Embryonic facial prominence (tissue), 1 donor: Measurements from ENCODE around the gene MRPL44.
"Not testable (repeated sequence)": the region's sequence is repeated elsewhere in the genome, so short reads cannot be mapped to it uniquely, and the experiment has no call there.

ENCODE experiments used
- DNase-seq: peaks from one replicate; pipeline ENCODE4 v3.0.0-alpha.2; 2016; ENCODE audit errors: extremely low spot score

The MRPL44 gene

DNA sequence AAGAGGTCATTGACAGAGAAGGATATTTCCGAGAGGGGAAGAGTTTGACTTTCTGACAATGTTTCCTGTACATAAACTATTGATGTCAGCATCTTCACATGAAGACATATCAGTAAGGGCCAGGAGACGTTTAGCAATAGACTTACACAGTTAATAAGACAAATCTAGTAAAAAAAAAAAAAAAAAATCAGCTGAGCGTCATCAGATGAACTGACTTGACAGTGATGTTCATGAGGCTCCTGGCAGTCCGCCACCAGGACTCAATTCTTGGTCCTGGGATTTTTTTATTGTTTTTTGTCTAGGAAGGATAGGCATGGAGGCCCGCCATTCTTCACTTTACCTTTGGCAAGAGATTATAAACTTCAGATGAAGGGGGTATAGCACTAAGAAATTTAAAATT, 14.5 kb downstream of the MRPL44 start:
- no peak for DNase-seq

DNA sequence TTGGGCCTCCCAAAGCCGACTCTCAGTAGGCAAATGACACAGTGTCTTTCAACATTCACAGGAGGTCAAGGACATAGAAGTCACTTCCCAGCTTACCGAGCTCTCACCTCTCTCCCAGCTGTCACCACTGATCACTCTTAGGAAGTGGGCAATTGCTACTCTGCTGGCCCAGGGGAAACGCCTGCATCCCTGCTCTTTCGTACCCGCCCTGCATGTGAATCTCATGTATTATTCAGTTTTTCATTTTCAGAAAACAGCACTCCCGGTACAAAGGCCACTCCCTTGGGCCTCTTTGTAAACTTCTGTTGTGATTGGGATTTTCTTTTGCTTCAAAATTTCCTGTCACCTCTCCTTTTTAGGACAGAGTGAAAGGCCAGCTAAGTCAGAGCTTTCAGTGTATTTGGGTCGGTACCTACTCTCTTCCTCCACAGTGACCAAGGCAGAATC, 15.4 kb downstream of the MRPL44 start:
- no peak for DNase-seq

DNA sequence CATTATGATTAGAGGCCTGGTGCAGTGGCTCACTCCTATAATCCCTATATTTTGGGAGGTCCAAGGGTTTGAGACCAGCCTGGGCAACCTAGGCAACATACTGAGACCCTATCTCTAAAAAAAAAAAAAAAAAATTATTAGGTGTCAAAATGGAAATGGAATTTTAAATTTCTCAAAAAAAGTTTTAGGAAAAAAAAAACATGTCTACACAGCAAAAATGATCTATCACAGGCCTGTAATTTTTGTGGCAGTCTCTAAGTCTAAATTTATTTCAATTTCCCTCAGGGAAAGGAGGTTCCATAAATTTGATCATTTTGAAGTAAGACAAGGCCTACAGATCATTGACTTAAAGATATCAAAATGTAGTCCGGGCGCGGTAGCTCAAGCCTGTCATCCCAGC, 16.3 kb downstream of the MRPL44 start:
- no peak for DNase-seq

DNA sequence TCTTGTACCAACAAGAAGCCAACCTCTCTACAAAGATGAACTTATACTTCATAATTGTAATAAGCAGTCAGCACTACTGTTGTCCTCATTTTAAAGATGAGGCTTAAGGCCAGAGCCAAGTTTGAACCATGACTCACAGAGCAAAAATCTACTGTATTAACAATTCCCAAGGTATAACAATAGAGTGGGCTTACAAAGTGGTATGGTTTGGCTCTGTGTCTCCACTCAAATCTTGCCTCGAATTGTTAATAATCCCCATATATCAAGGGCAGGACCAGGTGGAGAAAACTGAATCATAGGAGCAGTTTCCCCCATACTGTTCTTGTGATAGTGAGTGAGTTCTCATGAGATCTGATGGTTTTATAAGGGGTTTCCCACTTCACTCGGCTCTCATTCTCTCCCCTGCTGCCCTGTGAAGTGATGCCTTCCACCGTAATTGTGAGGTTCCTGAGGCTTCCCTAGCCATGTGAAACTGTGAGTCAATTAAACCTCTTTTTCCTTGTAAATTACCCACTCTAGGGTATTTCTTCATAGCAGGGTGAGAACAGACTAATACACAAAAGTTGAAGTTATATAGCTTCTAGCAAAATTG, 19.5 kb downstream of the MRPL44 start:
- no peak for DNase-seq

DNA sequence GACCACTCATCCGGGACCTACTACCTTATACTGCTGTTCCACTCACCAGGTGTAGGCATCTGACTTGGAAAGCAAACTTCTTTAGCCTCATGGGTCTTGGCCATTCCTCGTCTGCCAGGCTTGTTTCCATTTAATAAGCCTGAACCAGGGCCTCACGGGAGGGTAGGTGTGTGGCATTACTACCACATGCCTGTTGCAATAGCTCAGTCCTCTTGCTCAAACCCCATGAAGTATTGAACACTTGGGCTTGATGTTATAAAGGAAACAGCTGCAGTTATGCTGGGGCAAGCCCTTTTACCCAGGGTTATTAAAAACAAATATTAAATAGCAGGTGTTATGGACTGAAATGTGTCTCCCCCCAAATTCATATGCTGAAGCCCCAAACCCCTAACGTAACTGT, 21.2 kb downstream of the MRPL44 start:
- DNase-seq = no peak

DNA sequence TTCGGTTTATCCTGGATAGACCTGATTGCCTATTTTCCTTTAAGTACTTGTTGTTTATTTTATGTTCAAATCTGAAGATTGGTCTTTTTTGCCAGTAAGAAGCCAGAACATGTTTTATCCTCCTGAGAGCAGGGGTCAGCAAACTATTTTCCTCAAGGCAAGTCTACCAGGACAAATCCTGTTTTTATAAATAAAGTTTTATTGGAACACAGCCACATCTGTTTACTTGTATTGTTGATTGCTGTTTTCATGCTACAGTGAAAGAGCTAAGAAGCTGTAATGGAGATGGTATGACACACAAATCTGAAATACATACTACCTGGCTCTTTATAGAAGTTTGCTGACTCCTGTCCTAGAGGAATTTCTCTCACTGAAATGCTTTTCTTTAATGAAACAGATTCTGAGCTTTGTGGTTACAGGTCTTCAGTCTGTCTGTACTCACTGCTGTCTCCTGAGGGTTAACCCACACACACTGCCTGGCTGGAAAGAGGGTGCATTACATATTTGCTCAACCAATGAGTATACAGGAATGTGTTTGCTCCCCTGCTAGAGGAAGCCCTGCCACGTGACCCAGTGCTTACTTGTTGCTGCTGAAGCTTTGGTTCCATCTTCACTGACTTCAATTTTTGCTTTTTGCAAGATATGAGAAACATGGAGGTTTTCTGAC, 22.6 kb downstream of the MRPL44 start:
- no peak for DNase-seq

DNA sequence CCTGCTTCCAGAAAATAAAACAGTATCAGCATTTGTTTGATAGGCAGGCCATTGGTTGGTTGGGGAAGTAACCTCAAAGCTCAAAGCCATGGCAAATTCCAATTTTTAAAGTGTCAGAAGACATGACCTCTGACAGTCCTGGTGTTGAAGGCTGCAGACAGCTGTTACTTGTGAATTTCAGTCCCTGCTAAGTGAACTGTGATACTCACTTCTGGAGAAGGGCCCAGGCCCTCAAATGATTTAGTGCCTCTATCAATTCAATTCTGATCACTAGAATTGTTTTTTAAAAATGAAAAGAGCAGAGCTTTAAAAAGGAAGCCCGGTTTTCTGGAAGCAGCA, 23.1 kb downstream of the MRPL44 start:
- DNase-seq = no peak

DNA sequence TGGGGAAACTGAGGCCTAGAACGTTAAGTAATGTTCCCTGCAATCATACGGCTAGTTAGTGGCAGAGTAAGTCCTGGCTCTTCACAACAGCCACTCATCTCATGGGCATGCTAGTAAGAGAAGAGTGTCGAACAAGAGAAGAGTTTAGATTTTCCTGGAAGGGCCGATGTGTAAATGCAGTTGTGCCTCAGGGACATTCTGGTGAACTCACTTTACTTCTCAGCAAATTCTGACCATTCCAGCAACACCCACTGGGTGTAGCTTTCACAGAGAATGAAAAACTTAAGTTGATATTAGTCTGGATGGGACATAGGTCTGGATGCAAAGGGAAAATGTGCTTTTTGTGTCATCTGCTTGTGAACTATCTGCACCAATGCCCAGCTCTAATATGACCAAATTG, 23.5 kb downstream of the MRPL44 start:
- DNase-seq = no peak

DNA sequence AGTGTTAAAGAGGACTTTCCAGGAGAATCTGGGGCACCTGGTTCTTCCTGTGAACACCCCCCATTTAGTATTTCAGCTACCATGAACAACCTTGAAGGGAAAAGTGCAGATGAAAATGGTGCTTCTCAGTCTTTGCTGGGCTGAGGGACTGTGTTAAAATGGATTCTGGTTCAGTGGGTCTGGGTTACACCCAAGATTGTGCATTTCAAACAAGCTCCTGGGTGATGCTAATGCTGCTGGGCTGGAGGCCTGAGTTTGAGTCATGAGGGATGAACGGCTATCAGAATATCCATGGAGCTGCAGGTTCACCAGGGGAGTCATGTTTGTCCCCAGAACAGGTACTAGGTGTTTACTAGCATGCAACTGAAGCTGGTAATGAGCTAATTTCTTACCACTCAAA, 24.0 kb downstream of the MRPL44 start:
- no peak for DNase-seq

DNA sequence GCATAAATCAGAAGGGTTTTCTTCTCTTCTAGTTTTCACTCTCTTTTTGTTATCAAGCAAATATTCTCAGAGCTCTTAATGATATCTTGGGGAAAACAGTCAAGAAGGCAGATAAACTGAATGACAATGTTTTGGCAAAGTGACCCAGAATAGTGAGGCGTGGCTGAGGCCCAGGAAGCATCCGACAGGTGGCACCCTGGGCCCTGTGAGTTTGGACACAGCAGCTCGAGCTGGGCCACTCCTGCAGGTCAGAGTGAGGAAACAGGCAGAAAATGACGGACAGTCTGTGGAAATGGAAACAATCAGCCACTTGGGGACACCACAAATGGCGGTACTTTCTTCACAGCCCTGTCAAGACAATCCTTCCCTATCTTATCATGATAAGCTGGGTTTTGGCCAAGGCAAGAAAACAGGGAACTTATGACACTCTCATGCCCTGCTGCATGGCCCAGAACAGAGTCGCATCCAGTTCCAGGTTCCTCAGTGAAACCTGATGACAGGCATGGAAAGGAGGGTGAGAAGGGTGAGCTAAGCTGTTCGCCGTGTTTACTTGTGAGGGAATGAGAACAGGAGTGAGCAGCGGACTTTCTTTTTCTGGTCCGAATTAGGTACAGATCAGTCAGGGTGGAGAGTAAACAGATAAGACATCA, 32.1 kb downstream of the MRPL44 start:
- DNase-seq = no peak

DNA sequence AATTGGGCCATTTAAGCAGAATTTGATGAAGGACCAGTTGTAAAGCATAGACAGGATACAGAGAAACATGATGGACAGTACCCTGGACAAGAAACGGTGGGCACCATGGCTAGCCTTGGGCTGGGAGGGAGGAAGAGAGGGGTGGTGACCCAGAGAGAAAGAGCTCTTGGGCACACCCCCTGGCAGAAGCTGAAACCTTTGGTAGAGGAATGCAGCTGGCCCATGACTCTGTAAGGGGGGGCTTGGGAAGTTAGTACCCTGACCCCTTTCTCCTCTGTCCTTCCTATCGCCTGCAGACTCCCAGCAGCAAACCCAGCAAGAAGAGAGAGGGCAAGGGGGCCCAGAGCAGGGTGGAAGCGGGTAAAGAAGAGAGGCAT, 32.6 kb downstream of the MRPL44 start:
- DNase-seq = no peak

DNA sequence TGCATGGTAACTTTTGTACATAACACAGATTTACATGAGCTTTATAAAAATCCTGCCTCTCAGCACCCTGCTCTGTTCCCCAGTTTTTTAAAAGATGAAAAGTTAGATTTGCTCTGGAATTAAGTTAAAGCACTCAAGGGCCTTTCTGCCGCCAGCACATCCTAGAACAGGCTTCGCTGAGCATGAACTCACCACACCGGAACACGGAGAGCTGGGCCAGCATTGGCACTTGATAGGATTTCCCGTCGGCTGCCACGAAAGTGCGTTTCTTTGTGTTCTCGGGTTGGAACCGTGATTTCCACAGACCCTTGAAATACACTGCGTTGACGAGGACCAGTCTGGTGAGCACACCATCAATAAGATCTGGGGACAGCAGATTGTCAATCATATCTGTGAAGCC, 34.3 kb downstream of the MRPL44 start:
- DNase-seq = no peak

DNA sequence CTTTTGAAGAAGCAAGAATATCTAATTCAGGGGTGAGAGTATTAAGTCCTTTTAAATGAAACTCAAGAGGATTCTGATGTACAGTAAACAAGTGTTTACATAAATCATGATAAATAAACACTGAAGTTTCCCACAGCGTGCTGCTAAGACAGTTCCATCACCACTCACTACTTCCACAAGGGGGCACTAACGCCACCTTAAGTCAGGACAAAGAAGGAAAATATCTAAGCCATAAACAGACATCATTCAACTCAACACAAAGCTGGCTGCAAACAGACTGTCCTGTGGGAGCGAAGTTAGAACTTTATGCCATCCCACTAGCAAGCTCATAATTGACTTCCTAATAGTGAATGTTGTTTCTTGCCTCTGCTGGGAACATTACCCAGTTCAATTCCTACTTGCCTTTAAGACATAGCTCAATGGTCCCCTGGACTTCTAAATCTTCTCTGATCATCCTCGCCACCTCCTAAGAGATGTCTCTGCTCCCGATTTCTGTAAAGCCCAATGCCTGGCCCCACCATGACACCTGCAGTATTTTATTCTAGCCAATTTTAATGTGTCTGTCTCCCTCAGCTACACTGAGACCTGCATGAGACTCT, 36.5 kb downstream of the MRPL44 start:
- DNase-seq = peak; percentile 57

DNA sequence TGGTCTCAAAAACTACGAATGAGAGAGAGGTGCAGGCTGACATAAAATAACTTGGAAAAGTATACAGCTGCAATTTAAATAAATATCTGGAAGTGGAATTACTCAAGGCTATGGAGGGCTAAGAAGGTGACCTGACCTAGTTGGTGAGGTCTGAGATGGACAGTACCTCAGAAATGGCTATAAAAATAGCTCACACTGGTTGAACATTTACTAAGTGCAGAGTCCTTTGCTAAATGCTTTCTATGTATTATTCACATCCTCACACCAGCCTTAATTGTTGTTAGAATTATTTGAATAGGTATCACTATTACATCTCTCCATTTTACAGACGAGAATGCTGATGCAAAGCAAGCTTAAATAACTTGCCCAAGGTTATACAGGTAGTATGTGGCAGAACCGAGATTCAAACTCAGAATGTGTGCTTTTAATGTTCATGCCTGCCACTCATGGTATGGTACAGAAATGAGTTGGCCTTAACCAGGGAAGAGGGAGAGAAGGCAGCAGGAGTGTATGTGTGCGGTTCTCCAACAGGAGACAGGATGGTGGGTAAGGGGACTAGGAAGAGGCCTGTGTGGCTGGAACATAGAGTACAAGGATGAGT, 37.4 kb downstream of the MRPL44 start:
- no peak for DNase-seq

DNA sequence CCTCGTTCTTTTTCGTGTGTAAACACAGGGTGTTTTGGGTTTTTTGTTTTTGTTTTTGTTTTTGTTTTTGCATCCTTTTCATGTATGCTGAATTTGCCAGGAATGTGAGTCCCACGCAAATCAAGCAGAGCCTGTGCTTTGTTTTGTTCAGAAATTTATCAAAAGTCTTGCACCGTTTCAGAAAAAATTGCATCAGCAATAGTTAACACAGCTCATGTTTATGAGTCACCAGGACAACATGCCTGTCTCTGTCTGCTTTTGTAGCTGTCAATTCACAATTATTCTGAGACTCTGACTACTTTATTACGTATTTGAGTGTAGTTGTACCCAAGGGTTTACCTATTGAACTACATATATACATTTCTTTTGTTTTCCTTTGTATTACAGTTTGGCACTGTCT, 38.3 kb downstream of the MRPL44 start:
- no peak for DNase-seq

DNA sequence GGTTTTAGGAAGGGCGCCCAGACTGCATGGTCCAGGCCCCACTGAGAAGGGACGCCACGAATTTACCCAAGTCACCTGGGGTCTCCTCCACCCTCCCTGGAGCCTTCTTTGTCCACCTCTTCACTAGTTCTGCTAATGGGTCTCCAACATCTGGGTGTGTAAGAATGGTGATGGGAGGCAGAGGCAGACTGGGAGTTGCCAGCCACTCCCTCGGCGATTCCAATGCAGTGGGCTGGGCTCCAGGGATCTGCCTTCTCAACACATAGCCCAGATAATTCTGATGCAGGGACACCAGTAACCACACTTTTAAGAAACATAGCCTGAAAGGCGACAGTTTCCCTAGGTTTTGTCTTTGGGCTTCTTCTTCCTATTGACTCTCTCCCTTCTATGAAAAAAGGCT, 39.1 kb downstream of the MRPL44 start:
- DNase-seq = no peak

DNA sequence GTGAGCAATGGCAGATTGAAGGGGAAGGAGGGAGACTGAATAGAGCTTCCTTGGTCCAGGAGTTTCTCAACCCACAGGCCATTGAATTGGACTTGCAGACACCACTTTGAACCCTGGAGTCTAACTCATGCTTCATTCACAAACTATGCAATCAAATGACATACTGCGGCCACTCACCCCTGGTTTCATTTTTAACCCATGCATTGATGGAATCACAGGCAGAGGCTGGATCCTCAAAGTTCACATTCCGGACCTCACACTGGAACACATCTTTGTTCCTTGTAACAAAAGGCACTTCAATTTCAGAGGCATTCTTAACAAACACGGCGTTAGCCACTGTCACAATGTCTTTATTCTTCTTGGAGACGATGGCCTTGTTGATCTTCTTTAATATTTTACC, 40.7 kb downstream of the MRPL44 start:
- no peak for DNase-seq

DNA sequence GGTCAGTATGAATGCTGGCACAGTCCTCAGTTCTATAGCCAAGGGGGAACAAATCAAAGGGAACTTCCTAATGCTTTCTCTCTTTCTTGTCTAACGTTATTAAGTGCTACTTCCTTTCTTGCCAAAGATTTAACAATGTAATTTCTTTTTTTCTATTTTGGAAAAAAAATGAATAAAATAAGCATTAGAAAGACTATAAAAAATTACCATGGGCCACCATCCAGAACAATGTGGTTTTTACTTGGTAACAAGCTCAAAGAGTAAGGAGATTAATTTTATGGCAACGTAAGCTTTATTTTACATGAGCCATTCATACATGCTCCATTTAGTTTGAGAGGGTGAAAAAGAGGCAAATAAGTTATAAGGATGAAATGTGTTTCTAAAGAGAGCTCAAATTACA, 41.7 kb downstream of the MRPL44 start:
- DNase-seq = no peak

DNA sequence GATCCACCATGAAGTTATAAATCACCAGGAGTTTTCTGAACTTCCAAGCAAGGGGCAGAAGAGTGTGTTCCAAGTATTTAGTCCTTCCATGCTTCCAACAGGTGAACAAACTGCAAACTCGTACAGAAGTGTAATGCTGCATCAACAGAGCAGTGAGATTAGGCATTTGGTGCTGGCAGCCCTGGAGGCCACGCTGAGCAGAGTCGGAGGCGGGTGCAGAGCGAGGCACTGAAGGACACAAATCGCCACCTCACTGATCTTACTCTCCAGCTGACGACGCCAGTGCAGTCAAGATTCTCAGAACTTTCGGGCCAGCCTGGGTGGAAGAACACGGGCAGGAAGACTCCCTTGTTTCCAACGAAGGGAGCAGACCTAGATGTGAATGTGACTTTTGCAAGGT, 42.6 kb downstream of the MRPL44 start:
- DNase-seq = no peak

DNA sequence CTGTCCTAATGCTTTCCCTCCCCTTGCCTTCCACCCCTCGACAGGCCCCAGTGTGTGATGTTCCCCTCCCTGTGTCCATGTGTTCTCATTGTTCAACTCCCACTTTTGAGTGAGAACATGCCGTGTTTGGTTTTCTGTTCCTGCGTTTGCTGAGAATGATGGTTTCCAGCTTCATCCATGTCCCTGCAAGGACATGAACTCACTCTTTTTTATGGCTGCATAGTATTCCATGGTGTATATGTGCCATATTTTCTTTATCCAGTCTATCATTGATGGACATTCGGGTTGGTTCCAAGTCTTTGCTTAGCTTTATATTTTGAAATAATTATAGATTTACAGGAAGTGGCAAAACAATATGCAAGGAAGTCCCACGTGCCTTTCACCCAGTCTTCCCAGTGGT, 43.4 kb downstream of the MRPL44 start:
- not testable (repeated sequence) for DNase-seq

DNA sequence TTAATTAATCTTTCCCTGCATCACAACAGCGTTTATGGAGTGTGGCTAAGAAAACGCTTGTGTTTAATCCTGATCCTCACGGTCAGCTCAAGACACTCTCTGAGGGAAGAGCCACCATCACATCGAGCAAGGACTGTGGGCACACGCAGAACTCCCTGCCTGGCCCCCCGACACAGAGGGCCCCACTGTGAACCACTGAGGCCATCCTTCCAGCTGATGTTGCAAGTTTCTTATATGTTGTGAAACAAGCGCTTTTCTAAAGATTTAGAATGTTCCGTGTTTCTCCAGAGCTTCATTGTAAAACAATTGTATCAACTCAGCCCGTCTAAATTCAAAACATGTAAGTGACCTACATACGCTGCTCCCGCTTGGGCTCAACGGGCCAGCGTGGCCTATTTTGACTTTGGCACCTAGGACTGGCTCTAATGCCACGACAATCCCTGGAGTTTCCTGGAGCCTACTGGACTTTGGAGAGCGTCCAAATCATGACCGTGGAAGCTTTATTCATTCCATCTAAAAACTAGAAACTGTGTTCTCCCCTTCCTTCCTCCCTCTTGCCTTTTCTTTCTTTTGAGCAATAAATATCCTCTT, 46.9 kb downstream of the MRPL44 start:
- DNase-seq = no peak

DNA sequence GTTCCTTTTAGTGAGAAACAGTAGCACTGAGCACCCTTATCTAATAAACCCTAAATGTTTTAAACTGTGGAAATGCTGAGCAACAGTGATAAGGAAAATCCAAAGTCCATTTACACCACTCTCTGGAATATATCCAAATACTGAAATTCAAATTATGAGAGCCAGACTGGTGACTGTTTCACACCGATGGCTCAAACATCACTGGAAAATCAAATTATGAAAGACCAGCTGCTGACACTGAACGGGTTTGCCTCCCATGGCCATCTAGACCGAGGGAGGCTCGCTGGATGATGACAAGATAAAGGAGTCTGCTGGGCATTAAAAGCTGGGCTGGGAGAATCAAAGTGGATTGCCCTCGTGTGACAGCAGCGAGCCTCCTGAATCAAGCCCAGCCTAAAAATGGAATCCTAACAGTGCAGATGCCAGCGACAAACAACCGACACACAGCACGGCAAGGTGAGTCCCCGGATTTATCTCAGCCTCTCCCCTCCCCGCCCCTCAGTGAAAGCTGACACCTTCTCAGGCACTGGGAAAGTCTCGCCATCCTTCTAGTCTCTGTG, 51.5 kb downstream of the MRPL44 start:
- no peak for DNase-seq
